Endothelial cell (in vitro differentiated cells): ENCODE results near the gene MEIG1. TPM values are rescaled to one million over a fixed set of nuclear protein-coding genes. Genes with fewer than 3 reads are reported as not detected.
"Not testable (repeated sequence)": the region's sequence is repeated elsewhere in the genome, so short reads cannot be mapped to it uniquely, and the experiment has no call there.

Experiments used
- DNase-seq: peaks from one replicate; pipeline ENCODE4 v3.0.0; 2021; ENCODE audit warnings: low spot score
- H3K27ac Mint-ChIP-seq: one replicate; pipeline ENCODE4 v1.8.0; 2021; ENCODE audit warnings: mixed read lengths, inconsistent platforms; ENCODE audit not compliant: unreplicated experiment
- H3K27me3 Mint-ChIP-seq: one replicate; pipeline ENCODE4 v1.8.0; 2021; ENCODE audit warnings: mild to moderate bottlenecking, moderate library complexity, mixed read lengths, inconsistent platforms; ENCODE audit not compliant: unreplicated experiment
- H3K36me3 Mint-ChIP-seq: one replicate; pipeline ENCODE4 v1.8.0; 2021; ENCODE audit warnings: mild to moderate bottlenecking, low read depth, mixed read lengths, inconsistent platforms; ENCODE audit not compliant: unreplicated experiment
- H3K4me1 Mint-ChIP-seq: one replicate; pipeline ENCODE4 v1.8.0; 2021; ENCODE audit warnings: mild to moderate bottlenecking, mixed read lengths, inconsistent platforms; ENCODE audit not compliant: unreplicated experiment
- H3K4me3 Mint-ChIP-seq: one replicate; pipeline ENCODE4 v1.8.0; 2021; ENCODE audit warnings: mild to moderate bottlenecking, mixed read lengths, inconsistent platforms; ENCODE audit not compliant: unreplicated experiment
- H3K9me3 Mint-ChIP-seq: one replicate; pipeline ENCODE4 v1.8.0; 2021; ENCODE audit warnings: mixed read lengths, inconsistent platforms; ENCODE audit not compliant: unreplicated experiment
- CTCF ChIP-seq: fragments of 200-600 bp; sonication (generic); IDR thresholded peaks from one replicate; pipeline ENCODE4 v1.5.0; 2021; ENCODE audit warnings: antibody characterized with exemption; ENCODE audit not compliant: unreplicated experiment
- total RNA-seq: library from RNA; stranded (reverse); fragmentation: NEBNext Ultra II Directional; extraction: Animal tissue kit (Norgen Biotek cat#: 25700); gene quantifications from one replicate; pipeline ENCODE4 v1.2.1, GENCODE V29; 2021; ENCODE audit not compliant: unreplicated experiment

MEIG1 gene
- total RNA-seq, 1 donor from 2014 or later: 0.80 TPM

- Mint-ChIP-seq H3K4me1 (peaks cover 23% of the 10 kb centered on the region), H3K27ac (no peak overlapping the region), H3K27me3 (peaks cover 11% of the 10 kb centered on the region), H3K36me3 (no peaks in the 10 kb centered on the region), H3K9me3 (no peaks in the 10 kb centered on the region), H3K4me3 (no peak overlapping the region)
- no peak for TF ChIP-seq CTCF
- no peak for DNase-seq
Measured at GRCh38 chr10:14954934-14955333, 4.3 kb upstream of the MEIG1 start.

- H3K4me1 Mint-ChIP-seq: peaks cover 12% of the 10 kb centered on the region
- H3K36me3 Mint-ChIP-seq: no peaks in the 10 kb centered on the region
- no peak for DNase-seq
- no peaks in the 10 kb centered on the region for H3K9me3 Mint-ChIP-seq
- H3K27me3 Mint-ChIP-seq: peaks cover 12% of the 10 kb centered on the region
- TF ChIP-seq CTCF: no peak
- peak overlapping the region; percentile 69 for H3K4me3 Mint-ChIP-seq
- peak overlapping the region; percentile 52 for H3K27ac Mint-ChIP-seq
Measured at GRCh38 chr10:14958872-14959220, 342 bp upstream of the MEIG1 start.

GRCh38 chr10:14967897-14968296, 8.7 kb downstream of the MEIG1 start:
- H3K9me3 Mint-ChIP-seq: no peaks in the 10 kb centered on the region
- no peak overlapping the region for H3K4me3 Mint-ChIP-seq
- TF ChIP-seq CTCF: no peak
- no peaks in the 10 kb centered on the region for H3K4me1 Mint-ChIP-seq
- H3K36me3 Mint-ChIP-seq: no peaks in the 10 kb centered on the region
- peaks cover 3% of the 10 kb centered on the region for H3K27me3 Mint-ChIP-seq
- no peak overlapping the region for H3K27ac Mint-ChIP-seq
- no peak for DNase-seq

- DNase-seq: peak; percentile 65
- Mint-ChIP-seq H3K4me3 (no peak overlapping the region), H3K36me3 (no peaks in the 10 kb centered on the region)
Measured at GRCh38 chr10:14971867-14972448, 12.8 kb downstream of the MEIG1 start.

GRCh38 chr10:14974153-14974998, 15.2 kb downstream of the MEIG1 start:
- H3K4me3 Mint-ChIP-seq, H3K27me3 Mint-ChIP-seq, H3K9me3 Mint-ChIP-seq, H3K4me1 Mint-ChIP-seq, H3K36me3 Mint-ChIP-seq, DNase-seq, H3K27ac Mint-ChIP-seq: not testable (repeated sequence)

More at GRCh38 chr10:14971867-14972448, 12.8 kb downstream of the MEIG1 start:
- Mint-ChIP-seq H3K27ac (no peak overlapping the region), H3K9me3 (no peaks in the 10 kb centered on the region), H3K4me1 (no peaks in the 10 kb centered on the region), H3K27me3 (no peaks in the 10 kb centered on the region)
- TF ChIP-seq CTCF: peak; percentile 35
